HUES64 (cell line): ENCODE measurements around the gene FAXC. TPM values are rescaled to one million over a fixed set of nuclear protein-coding genes. Genes with fewer than 3 reads are reported as not detected.

Source experiments
- H3K27ac ChIP-seq: 2 replicates; pipeline ENCODE4 v1.7.0; 2013; ENCODE audit warnings: low read depth, low read length, inconsistent platforms
- H3K27me3 ChIP-seq: 2 replicates; pipeline ENCODE4 v1.6.1; 2013; ENCODE audit warnings: mild to moderate bottlenecking, low read length; ENCODE audit not compliant: insufficient read depth
- H3K36me3 ChIP-seq: 2 replicates; pipeline ENCODE4 v1.6.1; 2013; ENCODE audit warnings: mild to moderate bottlenecking, low read length; ENCODE audit not compliant: insufficient read depth
- H3K4me1 ChIP-seq: 2 replicates; pipeline ENCODE4 v1.6.1; 2013; ENCODE audit warnings: mild to moderate bottlenecking, low read length, moderate library complexity; ENCODE audit not compliant: insufficient read depth
- H3K4me3 ChIP-seq: 2 replicates; pipeline ENCODE4 v1.5.1; 2013; ENCODE audit warnings: mild to moderate bottlenecking, low read length, moderate library complexity
- H3K9ac ChIP-seq: 2 replicates; pipeline ENCODE4 v1.6.1; 2013; ENCODE audit warnings: mild to moderate bottlenecking, low read depth, low read length
- H3K9me3 ChIP-seq: 2 replicates; pipeline ENCODE4 v1.6.1; 2013; ENCODE audit warnings: low read depth, low read length; ENCODE audit not compliant: insufficient read depth
- WGBS: fragments of 150-250, 120-280 bp; methylation state at CpG from one replicate; pipeline ENCODE4 v1.1.7; 2013; ENCODE audit warnings: missing lambda C conversion rate; 5-methylcytosine and 5-hydroxymethylcytosine counted together
- polyA plus RNA-seq, 2 experiments: library from polyadenylated mRNA; stranded (reverse); fragments of 50-300 nt; gene quantifications; one replicate each; pipeline ENCODE4 v1.2.3, GENCODE V29; 2013

Gene FAXC
- 13.4 TPM for polyA plus RNA-seq (2013, experiment 1 of 2)
- 12.5 TPM for polyA plus RNA-seq (2013, experiment 2 of 2)

DNA sequence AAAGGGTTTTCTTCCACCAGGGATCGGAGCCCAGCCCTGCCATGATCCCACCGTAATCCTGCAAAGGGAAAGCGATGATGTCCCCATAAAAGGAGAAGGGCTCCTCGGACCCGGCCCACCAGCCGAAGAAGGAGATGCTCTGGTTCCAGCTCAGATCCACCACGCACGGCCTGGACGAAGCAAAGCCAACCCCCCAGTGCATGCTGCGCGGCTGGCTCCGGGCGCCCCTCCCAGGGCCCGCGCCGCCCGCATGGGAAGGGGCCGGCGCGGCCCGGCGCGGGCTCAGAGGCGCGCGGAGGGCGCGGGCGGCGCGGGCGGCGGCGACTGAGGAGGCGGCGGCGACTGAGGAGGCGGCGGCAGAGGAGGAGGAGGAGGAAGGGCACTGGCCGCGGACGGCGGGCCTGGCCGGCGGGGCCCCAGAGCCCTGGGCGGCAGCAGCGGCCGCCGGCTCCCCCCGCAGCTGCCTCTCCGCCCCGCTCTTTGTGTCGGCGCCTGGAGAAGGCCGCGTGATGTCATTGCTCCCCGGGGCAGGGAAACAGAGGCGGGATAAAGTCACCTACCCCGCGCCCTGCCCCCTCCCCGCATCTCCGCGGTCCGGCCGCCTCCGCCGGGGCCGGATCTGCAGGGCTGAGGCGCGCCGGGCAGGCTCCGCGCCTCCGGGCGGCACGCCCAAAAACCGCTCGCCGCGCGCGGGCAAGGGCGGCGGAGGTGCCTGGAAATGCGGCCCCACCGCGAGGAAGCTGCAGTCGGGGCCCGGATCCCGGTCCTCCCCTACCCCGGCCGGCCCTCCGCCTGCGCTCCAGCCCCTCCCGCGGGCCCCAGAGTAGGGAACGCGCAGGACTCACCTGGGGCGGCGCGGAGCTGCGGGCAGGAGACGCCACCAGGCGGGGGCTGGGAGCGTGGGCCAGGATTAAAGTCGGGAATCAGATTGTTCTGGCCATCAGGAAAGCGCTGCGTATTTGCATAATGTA, at the start of gene FAXC:
Gene FAXC (minus strand): TSS at position 504 of the 971 bp plus-strand sequence. CDS start 302 bp downstream, at position 202.
- Histone ChIP-seq H3K4me3 (peak within 1 kb of the TSS; percentile 74), H3K27me3 (peaks cover 6% of the 10 kb centered on the region), H3K27ac (peak within 1 kb of the TSS; percentile 71), H3K9me3 (no peaks in the 10 kb centered on the region), H3K9ac (peak within 1 kb of the TSS; percentile 81), H3K36me3 (no peaks in the 10 kb centered on the region), H3K4me1 (peaks cover 26% of the 10 kb centered on the region)
- WGBS, result under 1% methylated on average over 108 of the region's 108 CpGs

DNA sequence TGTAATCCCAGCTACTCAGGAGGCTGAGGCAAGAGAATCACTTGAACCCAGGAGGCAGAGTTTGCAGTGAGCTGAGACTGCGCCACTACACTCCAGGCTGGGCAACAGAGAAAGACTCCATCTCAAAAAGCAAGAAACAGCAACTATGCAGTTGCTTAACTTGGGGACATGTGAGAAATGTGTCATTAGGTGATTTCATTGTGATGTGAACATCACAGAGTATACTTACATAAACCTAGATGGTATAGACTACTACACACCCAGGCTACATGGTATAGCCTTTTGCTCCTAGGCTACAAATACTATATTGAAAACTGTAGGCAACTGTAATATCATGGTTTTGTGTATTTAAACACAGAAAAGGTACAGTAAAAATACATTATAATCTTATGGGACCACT, 47.8 kb upstream of the FAXC start:
- WGBS, result 90% methylated on average over 1 of the region's 1 CpG
- peaks cover 51% of the 10 kb centered on the region for H3K36me3 ChIP-seq

DNA sequence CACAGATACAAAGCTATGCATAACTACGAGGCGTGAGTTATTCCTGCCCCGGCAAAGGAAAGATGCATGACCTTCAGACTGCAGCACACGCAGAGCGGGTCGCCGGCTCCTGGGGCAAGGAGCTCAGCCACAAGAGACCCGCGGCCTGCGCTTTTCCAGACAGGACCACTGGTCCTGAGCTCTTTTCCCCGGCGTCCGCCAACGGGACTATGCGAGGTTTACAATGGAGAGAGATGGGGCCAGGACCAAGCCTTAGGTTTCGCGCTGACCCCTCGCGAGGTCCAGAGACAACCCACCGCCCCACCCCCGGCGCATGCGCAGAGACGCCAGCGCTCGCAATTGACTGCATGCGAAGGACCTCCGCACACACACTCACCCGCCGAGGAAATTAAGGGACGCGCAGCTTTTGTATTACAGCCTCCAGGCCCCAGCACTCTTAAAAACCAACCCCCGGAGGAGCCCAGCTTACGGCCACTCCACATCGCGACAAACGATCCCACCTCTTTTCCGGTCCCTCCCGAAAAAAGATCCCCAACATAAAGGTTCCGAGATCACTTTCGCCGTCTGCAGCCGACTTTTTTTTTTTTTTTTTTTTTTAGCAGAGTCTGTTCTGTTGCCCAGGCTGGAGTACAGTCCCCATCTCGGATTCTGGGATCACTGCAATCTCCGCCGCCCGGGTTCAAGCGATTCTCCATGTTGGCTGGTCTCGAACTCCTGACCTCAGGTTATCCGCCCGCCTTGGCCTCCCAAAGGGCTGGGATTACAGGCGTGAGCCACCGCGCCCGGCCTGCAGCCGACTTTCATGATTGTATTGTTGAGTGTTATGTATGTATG, 44.4 kb upstream of the FAXC start, which contains the start of gene COQ3:
Gene COQ3 (minus strand): TSS at position 498 of the 834 bp plus-strand sequence. CDS start 16 bp downstream, at position 482.
- Histone ChIP-seq H3K9ac (peak within 1 kb of the TSS; percentile 93), H3K4me1 (peaks cover 7% of the 10 kb centered on the region; the same call in 1 of the 2 replicates), H3K36me3 (peaks cover 17% of the 10 kb centered on the region), H3K27ac (peak within 1 kb of the TSS; percentile 91), H3K27me3 (no peaks in the 10 kb centered on the region), H3K9me3 (no peaks in the 10 kb centered on the region), H3K4me3 (peak within 1 kb of the TSS; percentile 84)
- 19% methylated on average over 56 of the region's 56 CpGs for WGBS

More for the DNA sequence above, 47.8 kb upstream of the FAXC start:
- no peaks in the 10 kb centered on the region for H3K9me3 ChIP-seq
- no peaks in the 10 kb centered on the region for H3K27me3 ChIP-seq
- H3K4me1 ChIP-seq, result peaks cover 7% of the 10 kb centered on the region; the same call in 1 of the 2 replicates
- no peak overlapping the region for H3K4me3 ChIP-seq
- no peak overlapping the region for H3K9ac ChIP-seq
- no peak overlapping the region for H3K27ac ChIP-seq

DNA sequence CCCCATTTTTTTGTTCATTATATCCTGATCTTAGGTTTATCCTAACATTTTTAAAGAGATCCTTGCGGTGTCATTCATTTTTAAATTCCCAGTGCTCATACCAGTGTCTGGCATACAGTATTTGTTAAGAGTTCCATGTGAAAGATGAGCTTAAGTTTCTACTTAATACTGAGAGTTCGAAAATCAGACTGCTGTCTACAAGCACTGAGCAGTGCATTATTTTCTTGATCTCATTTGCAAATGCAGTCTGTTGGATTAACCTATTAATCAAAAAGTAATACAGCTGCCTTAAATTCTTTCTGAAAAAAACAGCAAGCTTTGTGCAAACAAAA, 43.9 kb upstream of the FAXC start:
- Histone ChIP-seq H3K27ac (peak overlapping the region; percentile 91), H3K4me3 (peak overlapping the region; percentile 84), H3K27me3 (no peaks in the 10 kb centered on the region), H3K9ac (peak overlapping the region; percentile 93), H3K36me3 (peaks cover 11% of the 10 kb centered on the region), H3K4me1 (peaks cover 7% of the 10 kb centered on the region; the same call in 1 of the 2 replicates), H3K9me3 (no peaks in the 10 kb centered on the region)
- 66% methylated on average over 2 of the region's 2 CpGs for WGBS

DNA sequence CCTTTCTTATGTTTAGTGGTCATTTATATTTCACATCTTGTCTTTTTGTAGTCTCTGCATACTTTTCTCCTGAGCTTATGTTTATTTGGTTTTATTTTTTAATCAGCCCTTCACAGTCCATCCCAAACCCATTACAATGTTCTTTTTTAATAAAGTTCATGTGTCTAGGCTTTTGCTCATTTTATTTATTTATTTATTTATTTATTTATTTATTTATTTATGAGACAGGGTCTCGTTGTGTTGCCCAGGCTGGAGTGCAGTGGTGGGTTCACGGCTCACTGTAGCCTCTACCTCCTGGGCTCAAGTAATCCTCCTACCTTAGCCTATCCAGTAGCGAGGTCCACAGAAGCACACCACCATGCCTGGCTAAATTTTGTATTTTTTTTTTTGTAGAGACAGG, 41.4 kb upstream of the FAXC start:
- no peaks in the 10 kb centered on the region for H3K9me3 ChIP-seq
- H3K27me3 ChIP-seq, result no peaks in the 10 kb centered on the region
- H3K36me3 ChIP-seq, result no peaks in the 10 kb centered on the region
- WGBS, result 95% methylated on average over 2 of the region's 3 CpGs
- H3K4me1 ChIP-seq, result peaks cover 7% of the 10 kb centered on the region; the same call in 1 of the 2 replicates
- H3K9ac ChIP-seq, result no peak overlapping the region
- no peak overlapping the region for H3K27ac ChIP-seq
- H3K4me3 ChIP-seq, result no peak overlapping the region

DNA sequence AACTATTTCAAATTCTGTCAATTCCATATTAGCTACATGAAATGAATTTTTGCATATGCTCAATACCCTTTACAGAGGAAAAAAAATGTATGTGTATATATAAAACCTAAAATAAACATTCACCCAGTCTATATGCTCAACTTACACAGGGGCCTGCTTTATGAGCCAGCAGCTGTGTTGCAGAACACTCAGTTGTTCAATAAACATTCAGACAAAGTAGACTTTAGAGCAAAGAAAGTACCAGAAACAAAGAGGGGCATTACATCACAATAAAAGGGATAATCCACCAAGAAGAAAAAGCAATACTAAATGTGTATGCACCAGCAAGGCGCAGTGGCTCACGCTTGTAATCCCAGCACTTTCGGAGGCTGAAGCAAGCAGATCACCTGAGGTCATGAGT, 35.0 kb upstream of the FAXC start:
- Histone ChIP-seq H3K27ac (no peak overlapping the region), H3K36me3 (no peaks in the 10 kb centered on the region), H3K9me3 (no peaks in the 10 kb centered on the region), H3K4me1 (no peaks in the 10 kb centered on the region), H3K27me3 (no peaks in the 10 kb centered on the region), H3K9ac (no peak overlapping the region), H3K4me3 (no peak overlapping the region)
- 94% methylated on average over 3 of the region's 3 CpGs for WGBS

DNA sequence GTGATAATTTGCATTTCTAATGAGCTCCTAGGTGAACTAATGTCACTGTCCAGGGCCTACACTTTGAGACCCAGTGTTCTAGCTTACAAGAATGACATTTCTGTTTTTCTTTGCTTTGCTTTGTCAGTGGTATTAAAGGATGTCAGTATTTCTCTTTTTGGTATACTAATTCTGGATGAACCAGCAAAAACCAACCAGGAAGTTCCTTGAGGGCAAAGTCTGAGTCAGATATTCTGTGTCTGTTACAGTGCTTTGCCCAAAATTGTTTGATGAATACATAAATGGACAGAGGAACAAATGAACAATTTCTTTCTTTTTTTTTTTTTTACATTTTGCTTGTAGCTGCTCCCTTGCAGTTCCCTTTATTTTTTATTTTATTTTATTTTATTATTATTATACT, 29.2 kb upstream of the FAXC start:
- Histone ChIP-seq H3K4me3 (no peak overlapping the region), H3K9me3 (no peaks in the 10 kb centered on the region), H3K36me3 (no peaks in the 10 kb centered on the region), H3K27me3 (no peaks in the 10 kb centered on the region), H3K9ac (no peak overlapping the region), H3K27ac (no peak overlapping the region), H3K4me1 (no peaks in the 10 kb centered on the region)

DNA sequence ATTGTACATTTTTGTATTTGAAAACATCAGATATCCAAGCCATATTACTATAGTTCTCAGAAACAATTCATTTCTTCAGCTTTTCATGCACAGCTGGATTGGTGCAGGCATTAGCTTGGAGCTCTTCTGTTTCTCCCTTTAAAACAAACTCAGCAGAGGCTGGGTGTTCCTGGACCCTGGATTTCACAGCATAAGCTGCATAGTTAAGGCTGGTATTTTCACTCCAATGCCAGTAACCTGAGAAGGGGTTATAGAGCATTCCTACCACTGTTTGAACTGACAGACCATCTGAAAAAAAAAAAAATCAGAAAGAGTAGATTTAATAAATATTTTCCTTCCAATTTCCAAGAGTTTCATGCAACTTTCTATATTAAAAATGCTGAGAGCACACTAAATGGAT, 20.1 kb upstream of the FAXC start:
- Histone ChIP-seq H3K4me1 (peaks cover 12% of the 10 kb centered on the region), H3K27ac (no peak overlapping the region), H3K36me3 (no peaks in the 10 kb centered on the region), H3K4me3 (no peak overlapping the region; the same call in 1 of the 2 replicates), H3K9me3 (no peaks in the 10 kb centered on the region), H3K9ac (no peak overlapping the region), H3K27me3 (no peaks in the 10 kb centered on the region)

DNA sequence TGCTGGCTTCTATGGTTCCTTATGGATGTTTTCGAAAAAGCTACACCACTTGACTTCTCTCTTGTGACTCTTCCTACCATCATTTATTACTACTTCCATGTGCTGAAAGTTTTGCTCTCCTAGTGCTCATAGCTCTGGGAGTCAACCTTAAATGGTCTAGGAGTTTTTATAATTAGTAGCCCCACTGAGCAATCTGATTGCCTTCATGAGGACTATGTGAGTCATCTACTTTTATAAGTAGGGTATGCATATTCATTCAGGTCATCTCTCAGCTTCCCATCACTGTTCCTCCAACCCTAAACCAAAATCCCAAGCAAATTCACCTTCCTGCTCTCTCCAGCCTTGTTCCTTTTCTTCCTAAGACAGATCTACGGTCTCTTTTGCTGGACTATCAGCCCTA, 17.4 kb upstream of the FAXC start:
- WGBS, result 90% methylated on average over 2 of the region's 2 CpGs
- H3K36me3 ChIP-seq, result no peaks in the 10 kb centered on the region
- H3K27ac ChIP-seq, result no peak overlapping the region
- no peaks in the 10 kb centered on the region for H3K9me3 ChIP-seq
- no peak overlapping the region for H3K4me3 ChIP-seq
- H3K4me1 ChIP-seq, result peaks cover 12% of the 10 kb centered on the region
- no peak overlapping the region for H3K9ac ChIP-seq
- H3K27me3 ChIP-seq, result no peaks in the 10 kb centered on the region

DNA sequence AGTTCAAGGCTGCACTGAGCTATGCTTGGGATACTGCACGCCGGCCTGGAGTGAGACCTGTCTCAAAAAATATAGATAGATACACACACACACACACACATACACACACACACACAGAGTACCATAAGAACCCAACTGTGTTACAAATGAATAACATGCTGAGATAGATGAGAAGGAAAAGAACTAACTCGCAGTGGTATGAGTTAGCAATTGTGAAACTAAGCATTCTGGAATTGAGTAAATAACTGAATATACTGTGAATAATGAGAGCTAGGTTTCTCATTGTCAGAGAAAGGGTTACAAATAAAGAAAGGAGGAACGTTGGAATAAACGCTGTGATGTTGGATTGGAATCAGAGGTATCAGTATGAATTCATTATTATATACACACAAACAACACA, 14.6 kb upstream of the FAXC start:
- no peaks in the 10 kb centered on the region for H3K36me3 ChIP-seq
- peaks cover under 1% of the 10 kb centered on the region for H3K4me1 ChIP-seq
- H3K27ac ChIP-seq, result no peak overlapping the region
- no peaks in the 10 kb centered on the region for H3K27me3 ChIP-seq
- H3K4me3 ChIP-seq, result no peak overlapping the region
- H3K9ac ChIP-seq, result no peak overlapping the region
- H3K9me3 ChIP-seq, result no peaks in the 10 kb centered on the region
- 90% methylated on average over 4 of the region's 5 CpGs for WGBS
